Gastrocnemius medialis (tissue), 4 donors: ENCODE measurements around the gene TTLL9.

Source experiments
- POLR2A ChIP-seq, 2 donors: fragments of 450-650 bp; IDR thresholded peaks; one replicate each; pipeline ENCODE4 v1.6.1; 2017; ENCODE audit warnings: antibody characterized with exemption in 2 of 2, mild to moderate bottlenecking in 2 of 2, moderate library complexity in 2 of 2
- TF ChIP-seq, protein P1 (sequence below), 5 experiments: fragments of 450-650 bp in 3 of 5; fragments of 200-600 bp in 2 of 5; sonication (generic) in 2 of 5; IDR thresholded peaks in 4 of 5; conservative IDR thresholded peaks in 1 of 5; 1 replicate in 4 of 5; 2 replicates in 1 of 5; pipeline ENCODE4 v1.5.1; 2016 to 2019; ENCODE audit warnings: antibody characterized with exemption in 5 of 5, mild to moderate bottlenecking in 3 of 5, moderate library complexity in 3 of 5

DNA sequence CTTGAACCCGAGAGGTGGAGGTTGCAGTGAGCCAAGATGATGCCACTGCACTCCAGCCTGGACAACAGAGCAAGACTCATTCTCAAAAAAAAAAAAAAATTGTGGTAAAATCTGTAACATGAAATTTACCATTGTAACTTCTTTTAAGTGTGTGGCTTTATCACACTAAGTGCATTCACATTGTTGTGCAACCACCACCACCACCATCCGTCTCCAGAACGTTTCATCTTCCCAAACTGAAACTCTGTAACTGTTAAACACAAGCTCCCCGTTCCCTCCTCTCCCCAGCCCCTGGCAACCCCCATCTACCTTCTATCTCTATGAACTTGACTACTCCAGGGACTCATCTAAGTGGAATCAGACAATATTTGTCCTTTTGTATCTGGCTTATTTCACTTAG, 51.7 kb downstream of the TTLL9 start:
- TF ChIP-seq, protein P1, sequence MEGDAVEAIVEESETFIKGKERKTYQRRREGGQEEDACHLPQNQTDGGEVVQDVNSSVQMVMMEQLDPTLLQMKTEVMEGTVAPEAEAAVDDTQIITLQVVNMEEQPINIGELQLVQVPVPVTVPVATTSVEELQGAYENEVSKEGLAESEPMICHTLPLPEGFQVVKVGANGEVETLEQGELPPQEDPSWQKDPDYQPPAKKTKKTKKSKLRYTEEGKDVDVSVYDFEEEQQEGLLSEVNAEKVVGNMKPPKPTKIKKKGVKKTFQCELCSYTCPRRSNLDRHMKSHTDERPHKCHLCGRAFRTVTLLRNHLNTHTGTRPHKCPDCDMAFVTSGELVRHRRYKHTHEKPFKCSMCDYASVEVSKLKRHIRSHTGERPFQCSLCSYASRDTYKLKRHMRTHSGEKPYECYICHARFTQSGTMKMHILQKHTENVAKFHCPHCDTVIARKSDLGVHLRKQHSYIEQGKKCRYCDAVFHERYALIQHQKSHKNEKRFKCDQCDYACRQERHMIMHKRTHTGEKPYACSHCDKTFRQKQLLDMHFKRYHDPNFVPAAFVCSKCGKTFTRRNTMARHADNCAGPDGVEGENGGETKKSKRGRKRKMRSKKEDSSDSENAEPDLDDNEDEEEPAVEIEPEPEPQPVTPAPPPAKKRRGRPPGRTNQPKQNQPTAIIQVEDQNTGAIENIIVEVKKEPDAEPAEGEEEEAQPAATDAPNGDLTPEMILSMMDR (IDR thresholded peaks at IDR 0.05 in 4 of 5, conservative IDR thresholded peaks at IDR 0.05 in 1 of 5): no peak
- no peak for TF ChIP-seq POLR2A (IDR thresholded peaks at IDR 0.05)
